Measurements from ENCODE around the gene PI4KB. TPM values are rescaled to one million over a fixed set of nuclear protein-coding genes. Genes with fewer than 3 reads are reported as not detected.

Gene PI4KB
- total and polyA plus RNA-seq, 2 experiments from 2014 or later = 15.3 to 25.5 TPM

- peak; percentile 64 for DNase-seq (ENCODE audit: low spot score)
- no peak overlapping the region for H3K4me3 Mint-ChIP-seq
- Histone ChIP-seq H3K4me3 (no peak overlapping the region), H3K27ac (ENCODE audit: low read depth) (no peak overlapping the region), H3K79me2 (replicated peaks; ENCODE audit: insufficient read depth) (no peaks in the 10 kb centered on the region), H3K4me1 (ENCODE audit: insufficient read depth) (peaks cover 30% of the 10 kb centered on the region), H2AFZ (no peak overlapping the region), H3K36me3 (ENCODE audit: insufficient read depth) (peaks cover 8% of the 10 kb centered on the region; the same call in 1 of the 2 replicates), H3K9me2 (ENCODE audit: insufficient read depth) (peaks cover 10% of the 10 kb centered on the region; the same call in 1 of the 2 replicates), H3F3A (replicated peaks; ENCODE audit: low read depth) (peaks cover 18% of the 10 kb centered on the region; the same call in 1 of the 2 replicates), H3K27me3 (ENCODE audit: insufficient read depth) (no peaks in the 10 kb centered on the region), H4K20me1 (replicated peaks; ENCODE audit: insufficient read depth) (peaks cover 6% of the 10 kb centered on the region; the same call in 1 of the 2 replicates), H3K4me2 (no peak overlapping the region)
- peak; percentile 34 for ATAC-seq
- peak overlapping the region; percentile 80 for H3K27ac Mint-ChIP-seq
- peaks cover 16% of the 10 kb centered on the region for H3K27me3 Mint-ChIP-seq (ENCODE audit: insufficient read depth, low read depth, poor library complexity)
- no peaks in the 10 kb centered on the region; the same call in 2 of the 3 replicates for H3K9me3 Mint-ChIP-seq
- TF ChIP-seq EZH2 (IDR thresholded peaks at IDR 0.05; ENCODE audit: low read depth, unreplicated experiment) (no peak), POLR2AphosphoS5 (IDR thresholded peaks at IDR 0.05; ENCODE audit: low read depth) (peak; percentile 46), REST (IDR thresholded peaks at IDR 0.05; ENCODE audit: unreplicated experiment) (no peak), CTCF (conservative IDR thresholded peaks at IDR 0.05; ENCODE audit: low read depth in 2 of 2) (peak in 1 of 2 experiments; percentile 28; a peak in 1 of 4 replicates)
- H3K4me1 Mint-ChIP-seq = peaks cover 37% of the 10 kb centered on the region
- peaks cover 76% of the 10 kb centered on the region for H3K36me3 Mint-ChIP-seq (ENCODE audit: low read depth)
These were observed 34.8 kb downstream of the PI4KB start for GRCh38 chr1:151292207-151293030.

GRCh38 chr1:151290709-151291303 lies 36.4 kb downstream of the PI4KB start:
- H3K4me1 ChIP-seq (ENCODE audit: insufficient read depth) = peaks cover 30% of the 10 kb centered on the region
- H3K27me3 Mint-ChIP-seq (ENCODE audit: insufficient read depth, low read depth, poor library complexity) = peaks cover 16% of the 10 kb centered on the region
- H3K4me3 Mint-ChIP-seq = no peak overlapping the region
- no peak overlapping the region for H3K4me3 ChIP-seq
- H3K27ac ChIP-seq (ENCODE audit: low read depth) = no peak overlapping the region
- peaks cover 13% of the 10 kb centered on the region; the same call in 1 of the 2 replicates for H3K36me3 ChIP-seq (ENCODE audit: insufficient read depth)
- no peak overlapping the region for H3K4me2 ChIP-seq
- DNase-seq (ENCODE audit: low spot score) = no peak
- H4K20me1 ChIP-seq (replicated peaks; ENCODE audit: insufficient read depth) = peaks cover 9% of the 10 kb centered on the region; the same call in 1 of the 2 replicates
- no peaks in the 10 kb centered on the region; the same call in 2 of the 3 replicates for H3K9me3 Mint-ChIP-seq
- peaks cover 15% of the 10 kb centered on the region; the same call in 1 of the 2 replicates for H3F3A ChIP-seq (replicated peaks; ENCODE audit: low read depth)
- H3K27me3 ChIP-seq (ENCODE audit: insufficient read depth) = no peaks in the 10 kb centered on the region
- peaks cover 81% of the 10 kb centered on the region for H3K36me3 Mint-ChIP-seq (ENCODE audit: low read depth)
- H3K79me2 ChIP-seq (replicated peaks; ENCODE audit: insufficient read depth) = peaks cover 4% of the 10 kb centered on the region
- ATAC-seq = no peak
- peaks cover 10% of the 10 kb centered on the region; the same call in 1 of the 2 replicates for H3K9me2 ChIP-seq (ENCODE audit: insufficient read depth)
- H3K4me1 Mint-ChIP-seq = peaks cover 42% of the 10 kb centered on the region
- no peak for TF ChIP-seq EZH2phosphoT487 (IDR thresholded peaks at IDR 0.05; ENCODE audit: unreplicated experiment)
- H2AFZ ChIP-seq = no peak overlapping the region
- 0 out of 2 replicates have a peak overlapping the region, but pooled peaks have one; percentile 27 for H3K27ac Mint-ChIP-seq
